Osteoblast (primary cell): ENCODE measurements around the gene SYNPO. TPM values are rescaled to one million over a fixed set of nuclear protein-coding genes. Genes with fewer than 3 reads are reported as not detected.

Experiments used
- DNase-seq: peaks from one replicate; pipeline ENCODE4 v3.0.0; 2011; ENCODE audit warnings: low spot score, mixed read lengths; ENCODE audit not compliant: insufficient read length; ENCODE audit errors: missing footprints
- H2AFZ ChIP-seq: 2 replicates; pipeline ENCODE4 v1.6.0; 2011; ENCODE audit warnings: mild to moderate bottlenecking, low read length
- H3K27ac ChIP-seq: 2 replicates; pipeline ENCODE4 v1.5.1; 2011; ENCODE audit warnings: mild to moderate bottlenecking, low read depth, low read length, moderate library complexity
- H3K27me3 ChIP-seq: 2 replicates; pipeline ENCODE4 v1.6.0; 2012; ENCODE audit warnings: mild to moderate bottlenecking, control low read depth, inconsistent platforms, low read length, moderate library complexity; ENCODE audit not compliant: insufficient read depth
- H3K36me3 ChIP-seq: 2 replicates; pipeline ENCODE4 v1.5.1; 2011; ENCODE audit warnings: mild to moderate bottlenecking, low read length, control low read depth, moderate library complexity; ENCODE audit not compliant: insufficient read depth
- H3K4me1 ChIP-seq: 2 replicates; pipeline ENCODE4 v1.5.1; 2011; ENCODE audit warnings: mild to moderate bottlenecking, low read length, control low read depth, moderate library complexity; ENCODE audit not compliant: insufficient read depth
- H3K4me2 ChIP-seq: 2 replicates; pipeline ENCODE4 v1.6.0; 2011; ENCODE audit warnings: mild to moderate bottlenecking, low read length; ENCODE audit not compliant: insufficient read depth
- H3K4me3 ChIP-seq: fragments of 200-600 bp; sonication (generic); 3 replicates; pipeline ENCODE4 v1.5.1; 2012; ENCODE audit warnings: mild to moderate bottlenecking, low read length, inconsistent platforms; ENCODE audit not compliant: insufficient read depth
- H3K79me2 ChIP-seq: 2 replicates; pipeline ENCODE4 v1.6.0; 2012; ENCODE audit warnings: mild to moderate bottlenecking, low read length, control low read depth, inconsistent platforms; ENCODE audit not compliant: insufficient read depth
- H3K9me3 ChIP-seq: 2 replicates; pipeline ENCODE4 v1.5.1; 2011; ENCODE audit warnings: low read depth, low read length, control low read depth
- H4K20me1 ChIP-seq: 2 replicates; pipeline ENCODE4 v1.6.0; 2012; ENCODE audit warnings: mild to moderate bottlenecking, low read length, control low read depth; ENCODE audit not compliant: insufficient read depth
- CTCF ChIP-seq: IDR thresholded peaks from 2 replicates; pipeline ENCODE4 v1.5.1; 2011; ENCODE audit warnings: mild to moderate bottlenecking, low read depth, low read length, moderate library complexity; ENCODE audit errors: extremely low read depth
- total RNA-seq: library from RNA; depleted of rRNA; stranded (reverse); fragments of >200 nt; gene quantifications from 2 replicates; pipeline ENCODE4 v1.2.3, GENCODE V29; 2012

SYNPO gene
- total RNA-seq, 1 donor, result 4.0 TPM

GRCh38 chr5:150622157-150622556 is 18.3 kb upstream of the SYNPO start:
- H3K4me3 ChIP-seq, result no peak overlapping the region
- H3K9me3 ChIP-seq, result no peaks in the 10 kb centered on the region
- H3K36me3 ChIP-seq, result no peaks in the 10 kb centered on the region
- no peaks in the 10 kb centered on the region for H4K20me1 ChIP-seq
- no peaks in the 10 kb centered on the region for H3K79me2 ChIP-seq
- peaks cover 59% of the 10 kb centered on the region for H3K4me1 ChIP-seq
- DNase-seq, result peak; percentile 70
- no peak overlapping the region for H2AFZ ChIP-seq
- H3K4me2 ChIP-seq, result peak overlapping the region; percentile 38
- H3K27me3 ChIP-seq, result no peaks in the 10 kb centered on the region
- TF ChIP-seq CTCF, result no peak
- peak overlapping the region; percentile 42 for H3K27ac ChIP-seq

- H3K79me2 ChIP-seq, result no peaks in the 10 kb centered on the region
- no peak overlapping the region for H3K27ac ChIP-seq
These were observed 17.1 kb upstream of the SYNPO start for GRCh38 chr5:150623152-150623877.

GRCh38 chr5:150623878-150624216 is 16.6 kb upstream of the SYNPO start:
- no peak overlapping the region for H3K4me3 ChIP-seq
- H3K27ac ChIP-seq, result no peak overlapping the region
- no peaks in the 10 kb centered on the region for H3K9me3 ChIP-seq
- no peak for TF ChIP-seq CTCF
- no peaks in the 10 kb centered on the region for H4K20me1 ChIP-seq
- H3K4me1 ChIP-seq, result peaks cover 63% of the 10 kb centered on the region
- peak overlapping the region; percentile 62 for H3K4me2 ChIP-seq
- H2AFZ ChIP-seq, result no peak overlapping the region
- no peaks in the 10 kb centered on the region for H3K36me3 ChIP-seq
- H3K79me2 ChIP-seq, result no peaks in the 10 kb centered on the region
- DNase-seq, result no peak
- no peaks in the 10 kb centered on the region for H3K27me3 ChIP-seq

More at GRCh38 chr5:150623152-150623877, 17.1 kb upstream of the SYNPO start:
- H3K27me3 ChIP-seq, result no peaks in the 10 kb centered on the region
- no peaks in the 10 kb centered on the region for H3K36me3 ChIP-seq
- no peak overlapping the region for H3K4me3 ChIP-seq
- peak; percentile 95 for DNase-seq
- peaks cover 63% of the 10 kb centered on the region for H3K4me1 ChIP-seq
- TF ChIP-seq CTCF, result no peak
- H3K9me3 ChIP-seq, result no peaks in the 10 kb centered on the region
- H3K4me2 ChIP-seq, result peak overlapping the region; percentile 62
- no peak overlapping the region for H2AFZ ChIP-seq
- no peaks in the 10 kb centered on the region for H4K20me1 ChIP-seq

- Histone ChIP-seq H3K4me2 (peak overlapping the region; percentile 90), H3K27me3 (no peaks in the 10 kb centered on the region), H3K4me1 (peaks cover 59% of the 10 kb centered on the region), H4K20me1 (no peaks in the 10 kb centered on the region), H3K36me3 (no peaks in the 10 kb centered on the region), H2AFZ (peak overlapping the region; percentile 60), H3K4me3 (peak overlapping the region; percentile 77), H3K79me2 (no peaks in the 10 kb centered on the region), H3K27ac (no peak overlapping the region), H3K9me3 (no peaks in the 10 kb centered on the region)
- DNase-seq, result peak; percentile 96
- no peak for TF ChIP-seq CTCF
These were observed 15.9 kb upstream of the SYNPO start for GRCh38 chr5:150624334-150625163.
